ENCODE results near the gene FADS2.

The FADS2 gene

DNA sequence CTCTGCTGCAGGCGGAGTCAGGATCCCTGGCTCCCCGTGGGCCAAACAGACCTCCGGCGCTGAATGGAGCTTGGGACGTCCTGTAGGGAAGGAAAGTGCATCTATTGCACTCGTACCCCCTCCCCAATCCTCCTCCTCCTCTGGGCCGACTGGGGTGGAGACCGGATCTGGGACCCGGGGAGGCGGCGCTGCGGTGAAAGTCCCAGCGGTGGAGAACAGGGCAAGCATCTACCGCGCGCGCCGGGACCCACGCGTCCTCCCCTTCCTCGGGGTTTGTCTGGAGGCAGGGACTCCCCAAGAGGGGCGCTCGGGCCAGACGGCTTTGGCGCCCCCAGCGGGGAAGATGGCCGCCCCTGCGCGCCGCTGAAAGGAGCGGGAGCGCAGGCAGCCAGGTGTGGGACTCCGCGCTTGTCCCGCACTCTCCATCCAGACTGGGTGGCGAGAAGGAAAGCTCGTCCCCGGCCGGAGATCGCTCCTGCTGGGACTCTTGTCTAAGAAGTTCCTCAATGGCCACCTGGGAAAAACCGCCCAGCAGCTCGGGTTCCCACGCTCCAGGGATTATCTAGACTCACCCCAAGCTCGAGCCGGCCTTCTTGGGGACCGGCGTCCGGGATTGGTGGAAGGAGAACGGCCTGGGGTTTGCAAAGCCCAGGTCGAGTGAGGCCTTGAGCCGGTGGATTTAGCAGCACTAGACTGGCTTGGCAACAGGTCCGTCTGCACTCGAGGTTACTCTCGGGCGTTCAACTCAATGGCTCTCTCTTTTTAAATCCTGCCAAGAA lies 718 bp downstream of the FADS2 start:
- DNase-seq: peak; percentile 16 to 52

DNA sequence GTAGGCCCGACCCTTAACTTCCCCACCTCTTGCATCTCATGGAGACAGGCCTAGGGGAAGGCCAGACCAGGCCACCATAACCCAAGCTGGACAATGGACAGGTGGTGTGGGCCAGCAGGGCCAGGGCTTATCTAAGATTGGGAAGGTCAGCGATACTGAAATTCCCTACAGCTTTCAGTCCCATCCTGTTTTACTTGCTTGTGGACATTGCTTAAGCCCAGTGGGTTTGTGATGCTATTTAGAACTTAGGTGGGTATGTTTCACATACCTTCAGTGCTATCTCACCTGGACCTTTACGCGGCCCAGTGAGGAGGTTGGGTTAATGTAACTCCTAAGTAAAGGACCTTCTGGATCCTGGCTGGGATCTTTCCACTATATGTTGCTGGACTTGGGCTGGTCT lies 1.7 kb downstream of the FADS2 start:
- DNase-seq: no peak

DNA sequence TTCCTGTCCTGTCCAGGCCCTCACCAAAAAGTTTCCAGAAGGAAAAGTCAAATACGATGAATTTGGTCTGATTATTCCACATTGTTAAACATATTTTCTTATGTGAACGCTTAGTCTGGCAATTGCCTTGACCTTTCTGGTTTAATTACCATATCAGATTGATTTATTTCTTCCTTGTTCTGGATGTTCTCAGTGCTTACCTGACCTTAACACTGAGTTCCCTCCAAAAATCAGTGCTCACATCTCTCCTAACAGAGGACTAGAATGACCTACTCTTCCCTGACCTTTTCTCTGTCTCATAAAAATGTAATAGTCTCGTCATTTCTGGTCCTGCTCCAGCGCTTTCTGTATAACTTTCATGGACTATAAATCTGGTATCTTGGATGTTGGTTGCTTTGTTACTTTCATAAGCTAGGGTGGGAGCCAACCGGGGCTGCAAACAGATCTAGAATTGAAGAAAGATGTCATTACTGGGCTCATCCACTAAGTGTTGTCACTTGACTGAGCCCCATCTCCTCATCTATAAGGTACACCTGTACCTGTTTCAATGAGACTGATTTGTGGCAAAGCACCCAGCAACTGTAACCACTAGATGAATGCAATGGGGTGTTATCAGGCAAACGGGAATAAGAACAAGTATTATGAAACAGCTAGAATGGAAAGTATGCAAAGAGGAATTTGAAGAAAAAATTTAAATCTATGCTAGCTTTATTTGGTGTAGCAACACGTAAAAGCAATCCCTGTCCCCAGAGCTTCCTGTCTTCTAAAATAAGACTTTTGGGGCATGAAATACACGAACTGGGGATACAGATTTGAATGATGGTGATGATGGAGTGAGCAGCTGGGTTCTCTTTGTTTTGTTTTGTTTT lies 2.4 kb downstream of the FADS2 start:
- DNase-seq: no peak

DNA sequence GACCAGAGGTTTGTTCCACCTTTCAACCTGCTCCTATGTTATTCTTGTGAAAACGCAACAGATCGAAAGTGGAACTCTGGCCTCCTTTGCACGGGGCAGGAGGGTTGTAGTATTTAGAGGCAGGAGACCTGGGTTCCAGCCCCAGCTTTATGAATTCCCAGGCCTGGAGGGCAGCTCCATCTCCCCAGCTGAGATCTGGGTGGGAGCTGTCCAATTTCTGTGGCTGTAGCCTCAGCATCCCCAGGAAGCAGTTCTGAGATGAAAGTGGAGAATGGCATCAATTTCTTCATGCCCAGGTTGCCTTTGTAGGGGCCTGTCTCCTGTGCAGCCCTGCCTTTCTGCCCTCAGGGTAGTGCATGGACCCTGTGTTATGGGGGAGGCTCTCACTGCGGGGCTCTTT lies 4.1 kb downstream of the FADS2 start:
- DNase-seq: no peak

DNA sequence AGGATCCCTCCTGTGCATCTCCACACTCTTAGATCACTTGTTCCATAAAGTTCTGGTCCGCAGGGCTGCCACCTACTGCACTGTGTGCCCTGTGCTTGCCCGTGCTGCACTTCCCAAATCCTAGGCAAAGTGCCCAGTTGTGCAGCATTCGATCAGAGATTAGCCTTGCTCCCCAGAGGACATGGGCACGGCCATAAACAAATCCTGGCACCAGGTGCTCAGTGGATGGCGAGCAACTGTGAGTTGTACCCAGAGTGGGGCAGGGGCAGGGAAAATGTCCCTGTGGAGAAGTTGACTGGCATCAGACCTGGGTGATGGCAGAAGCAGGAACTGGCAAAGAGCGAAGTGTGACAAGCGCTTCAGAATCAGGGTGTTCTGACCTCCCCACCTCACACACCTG lies 4.7 kb downstream of the FADS2 start:
- DNase-seq: no peak

DNA sequence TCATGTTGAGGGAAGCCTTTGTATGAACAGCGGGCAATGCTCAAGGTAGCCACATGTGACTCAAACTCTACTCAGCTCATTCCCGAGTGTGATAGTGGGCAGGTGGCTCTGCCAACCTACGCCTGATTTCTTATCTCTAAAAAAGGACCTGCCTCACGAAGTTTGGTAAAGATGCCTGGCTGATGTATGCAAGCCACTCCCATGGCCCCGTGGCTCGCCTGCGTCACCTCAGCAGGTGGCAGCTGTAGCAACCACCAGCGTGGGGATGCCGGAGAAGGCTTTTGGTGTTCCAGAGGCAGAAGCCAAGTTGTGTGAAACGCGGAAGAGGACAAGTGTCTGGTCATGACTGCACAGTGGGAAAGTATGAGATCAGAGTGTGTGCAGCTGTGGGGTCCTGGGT lies 5.4 kb downstream of the FADS2 start:
- DNase-seq: no peak

DNA sequence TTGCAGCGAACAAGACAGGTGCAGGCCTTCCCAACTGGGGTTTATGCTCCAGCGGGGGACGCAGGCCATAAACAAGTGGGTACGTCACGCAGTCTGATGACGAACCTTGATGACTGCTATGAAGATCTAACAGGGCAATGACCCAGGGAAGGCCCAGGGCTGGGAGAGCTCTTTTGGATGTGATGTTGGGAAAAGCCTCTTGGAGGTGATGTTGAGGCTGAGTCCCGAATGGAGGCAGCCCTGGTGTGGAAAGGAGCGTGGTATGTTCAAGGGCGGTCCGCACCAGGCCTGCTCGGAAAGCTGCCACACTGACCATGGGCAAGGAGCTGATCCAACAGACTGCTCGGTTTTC lies 5.8 kb downstream of the FADS2 start:
- DNase-seq: no peak

DNA sequence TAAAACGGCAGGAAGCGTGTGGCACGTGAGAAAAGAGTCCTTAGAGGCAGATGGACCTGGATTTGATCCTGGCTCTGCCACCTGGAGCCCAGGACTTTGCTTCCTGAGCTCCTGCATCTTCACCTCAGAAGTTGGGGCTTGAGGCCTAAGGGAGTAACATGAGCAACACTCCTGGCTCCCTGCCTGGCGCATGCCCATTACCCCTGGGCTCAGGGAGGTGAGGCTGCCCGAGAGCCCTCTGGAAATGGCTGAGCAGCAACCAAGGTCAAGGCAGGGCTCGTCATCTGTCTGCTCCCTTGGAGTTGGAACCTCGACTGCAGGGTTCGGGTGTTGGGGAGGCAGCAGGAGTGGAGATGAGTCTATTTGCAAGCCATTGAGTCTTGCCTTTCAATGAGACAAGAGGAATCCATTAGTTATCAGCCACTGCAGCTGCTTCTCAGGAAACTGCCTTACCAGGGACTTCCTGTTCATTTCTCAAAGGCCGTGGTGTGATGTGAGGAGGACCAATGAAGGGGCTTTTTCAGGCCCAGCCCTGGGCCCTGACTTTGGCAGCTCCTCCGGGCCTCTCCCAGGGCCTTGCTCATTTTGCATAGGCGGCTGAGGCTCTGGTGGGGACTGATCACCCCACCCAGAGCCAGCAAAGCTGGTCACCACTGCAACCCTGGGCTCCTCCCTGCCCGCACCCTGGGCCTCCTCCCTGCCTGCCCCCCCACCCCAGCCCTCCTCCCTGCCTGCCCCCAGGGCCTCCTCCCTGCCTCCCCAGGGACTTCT lies 6.4 kb downstream of the FADS2 start:
- peak in 1 of 2 experiments; percentile 39 for DNase-seq

DNA sequence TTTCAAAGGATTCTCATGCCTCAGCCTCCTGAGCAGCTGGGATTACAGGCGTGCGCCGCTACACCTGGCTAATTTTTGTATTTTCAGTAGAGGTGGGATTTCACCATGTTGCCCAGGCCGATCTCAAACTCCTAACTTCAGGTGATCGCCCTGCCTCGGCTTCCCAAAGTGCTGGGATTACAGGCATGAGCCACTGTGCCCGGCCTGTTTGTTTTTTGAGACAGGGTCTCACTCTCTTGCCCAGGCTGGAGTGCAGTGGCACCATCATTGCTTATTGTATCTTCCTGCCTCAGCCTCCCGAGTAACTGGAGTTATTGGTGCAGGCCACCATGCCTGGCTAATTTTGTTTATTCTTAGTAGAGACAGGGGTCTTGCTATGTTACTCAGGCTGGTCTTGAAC lies 8.1 kb downstream of the FADS2 start:
- DNase-seq: no peak

DNA sequence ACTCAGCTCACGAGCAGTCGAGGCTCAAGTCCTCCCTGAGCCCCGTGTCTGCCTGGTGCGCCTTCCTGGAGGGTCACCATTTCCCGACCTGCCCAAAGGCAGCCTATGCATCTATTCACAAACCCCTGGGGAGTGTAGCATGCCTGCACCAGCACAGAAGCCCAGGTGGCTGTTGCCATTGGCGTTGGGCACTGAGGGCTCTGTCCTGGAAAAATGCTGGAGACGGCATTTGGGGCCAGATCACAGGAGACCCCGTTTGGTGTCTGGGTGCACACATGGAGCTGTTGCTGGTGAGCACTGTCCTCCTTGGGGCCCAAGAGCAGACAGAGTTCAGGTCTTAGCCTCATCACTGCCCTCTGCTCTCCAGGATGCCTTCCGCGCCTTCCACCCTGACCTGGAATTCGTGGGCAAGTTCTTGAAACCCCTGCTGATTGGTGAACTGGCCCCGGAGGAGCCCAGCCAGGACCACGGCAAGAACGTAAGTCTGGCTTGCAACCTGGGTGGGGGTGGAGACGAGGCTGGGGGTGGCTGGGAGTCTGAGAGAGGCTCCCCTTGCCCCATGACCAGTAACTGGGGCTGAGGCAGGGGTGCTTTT lies 9.4 kb downstream of the FADS2 start:
- DNase-seq: no peak

DNA sequence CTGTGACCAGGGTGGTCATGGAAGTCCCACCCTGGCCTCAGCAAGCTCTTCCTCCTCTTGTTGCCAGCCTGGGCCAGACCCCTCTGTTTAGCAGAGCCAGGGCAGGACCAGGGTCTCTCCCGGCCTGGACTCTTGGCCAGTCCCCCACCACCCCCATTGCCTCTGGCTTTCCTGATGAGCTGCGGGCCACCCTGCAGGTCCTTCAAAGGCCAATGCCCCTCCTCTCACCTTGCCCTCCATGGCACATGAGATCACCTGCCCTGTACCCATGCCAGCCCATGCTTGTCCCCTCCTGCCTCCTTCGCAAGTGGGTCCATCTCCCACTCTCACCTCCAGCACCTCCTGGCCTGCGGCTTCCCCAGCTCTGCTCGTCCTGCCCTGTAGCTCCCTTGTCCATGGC lies 10.4 kb downstream of the FADS2 start:
- no peak for DNase-seq

DNA sequence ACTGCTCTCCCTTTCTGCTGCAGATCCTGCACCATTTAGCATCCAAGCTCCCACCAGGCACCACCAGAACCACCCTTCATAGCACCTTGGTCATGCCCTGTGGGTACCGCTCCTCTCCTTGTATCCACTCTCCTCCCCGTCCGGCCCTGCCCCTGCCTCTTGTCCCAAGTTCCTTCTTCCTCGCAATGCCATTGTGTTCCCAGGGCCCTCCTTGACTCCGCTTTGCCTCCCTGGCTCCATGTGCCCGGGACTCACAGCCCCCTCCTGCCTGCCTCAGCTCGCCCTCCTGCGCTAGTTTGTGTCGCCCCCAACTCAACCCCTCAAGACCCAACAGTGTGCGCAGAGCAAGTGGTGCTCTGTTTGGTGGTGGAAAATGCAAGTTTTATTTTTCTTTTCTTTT lies 10.8 kb downstream of the FADS2 start:
- no peak for DNase-seq

DNA sequence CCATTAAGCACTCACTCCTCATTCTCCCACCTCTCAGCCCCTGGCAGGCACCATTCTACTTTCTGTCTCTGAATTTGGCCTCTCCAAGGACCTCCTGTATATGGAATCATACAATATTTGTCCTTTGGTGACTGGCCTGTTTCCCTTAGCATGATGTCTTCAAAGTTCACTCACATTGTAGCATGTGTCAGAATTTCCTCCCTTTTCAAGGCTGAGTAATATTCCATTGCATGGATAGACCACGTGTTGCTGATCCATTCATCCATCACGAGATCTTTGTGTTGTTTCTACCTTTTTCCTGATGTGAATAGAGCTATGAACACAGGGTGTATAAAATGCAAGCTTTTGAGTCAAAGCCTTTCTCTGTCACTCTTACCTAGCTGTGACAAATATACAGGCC lies 11.6 kb downstream of the FADS2 start:
- DNase-seq: no peak

DNA sequence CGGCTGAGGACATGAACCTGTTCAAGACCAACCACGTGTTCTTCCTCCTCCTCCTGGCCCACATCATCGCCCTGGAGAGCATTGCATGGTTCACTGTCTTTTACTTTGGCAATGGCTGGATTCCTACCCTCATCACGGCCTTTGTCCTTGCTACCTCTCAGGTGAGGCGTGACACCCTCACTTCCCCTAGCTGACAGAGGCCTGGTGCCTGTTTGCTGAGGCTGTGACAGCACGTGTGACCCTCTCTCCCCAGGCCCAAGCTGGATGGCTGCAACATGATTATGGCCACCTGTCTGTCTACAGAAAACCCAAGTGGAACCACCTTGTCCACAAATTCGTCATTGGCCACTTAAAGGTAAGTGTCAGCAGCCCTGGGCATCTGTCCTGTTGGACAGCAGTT lies 12.3 kb downstream of the FADS2 start:
- no peak for DNase-seq

DNA sequence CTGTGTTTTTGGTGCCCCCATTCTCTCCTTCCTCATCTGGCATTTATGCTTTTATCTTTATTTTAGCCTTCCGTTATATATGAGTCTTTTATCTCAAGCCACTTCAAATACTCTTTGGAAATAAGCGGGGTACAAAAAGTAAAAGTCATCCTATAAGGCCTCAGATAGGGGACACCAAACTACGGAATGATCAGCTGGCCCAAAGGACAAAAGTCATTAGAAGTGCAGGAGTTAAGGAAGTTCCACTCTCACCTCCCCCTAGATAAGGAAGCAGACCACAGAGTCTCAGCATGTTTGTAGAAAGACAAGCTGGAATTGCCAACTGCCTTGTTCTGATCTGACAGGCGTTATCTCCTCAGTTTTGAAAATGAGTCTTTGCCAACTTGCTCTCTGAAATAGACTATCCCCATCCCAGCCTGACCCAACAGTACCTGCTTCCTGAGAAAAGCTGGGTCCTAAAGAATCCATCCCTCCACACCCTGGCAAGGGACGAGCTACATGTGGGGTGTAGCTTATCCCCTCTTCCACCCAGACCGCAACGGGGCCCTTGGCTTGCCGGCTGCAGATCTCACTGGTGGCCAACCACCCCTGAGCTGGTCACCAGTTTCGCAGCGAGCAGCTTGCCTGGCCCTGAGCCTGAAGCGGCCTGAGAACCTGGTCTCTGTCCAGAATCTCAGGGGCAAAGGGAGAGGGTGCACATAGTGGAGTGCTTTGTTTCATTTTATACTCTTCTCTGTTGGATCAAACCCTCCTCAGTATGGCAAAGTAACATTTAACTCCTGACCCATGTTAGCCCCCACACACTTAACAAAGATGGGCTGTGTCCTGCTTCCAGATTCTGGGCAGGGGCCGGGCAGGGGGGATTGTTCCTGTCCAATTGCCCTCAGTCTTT lies 13.8 kb downstream of the FADS2 start:
- no peak for DNase-seq

DNA sequence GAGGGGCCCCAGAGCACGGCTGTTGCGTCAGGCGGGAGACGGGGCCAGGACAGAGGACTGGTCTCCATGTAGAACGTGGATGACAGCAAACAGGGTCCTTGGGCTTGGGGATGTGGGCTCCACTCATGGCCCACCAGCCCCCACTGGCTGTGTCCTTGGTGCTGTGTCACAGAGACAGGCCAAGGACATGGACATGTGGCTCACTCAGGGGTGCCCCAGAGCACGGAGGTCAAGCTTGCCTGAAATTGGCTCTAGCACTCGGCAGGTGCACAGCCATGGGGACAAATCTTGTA lies 14.4 kb downstream of the FADS2 start:
- no peak for DNase-seq

DNA sequence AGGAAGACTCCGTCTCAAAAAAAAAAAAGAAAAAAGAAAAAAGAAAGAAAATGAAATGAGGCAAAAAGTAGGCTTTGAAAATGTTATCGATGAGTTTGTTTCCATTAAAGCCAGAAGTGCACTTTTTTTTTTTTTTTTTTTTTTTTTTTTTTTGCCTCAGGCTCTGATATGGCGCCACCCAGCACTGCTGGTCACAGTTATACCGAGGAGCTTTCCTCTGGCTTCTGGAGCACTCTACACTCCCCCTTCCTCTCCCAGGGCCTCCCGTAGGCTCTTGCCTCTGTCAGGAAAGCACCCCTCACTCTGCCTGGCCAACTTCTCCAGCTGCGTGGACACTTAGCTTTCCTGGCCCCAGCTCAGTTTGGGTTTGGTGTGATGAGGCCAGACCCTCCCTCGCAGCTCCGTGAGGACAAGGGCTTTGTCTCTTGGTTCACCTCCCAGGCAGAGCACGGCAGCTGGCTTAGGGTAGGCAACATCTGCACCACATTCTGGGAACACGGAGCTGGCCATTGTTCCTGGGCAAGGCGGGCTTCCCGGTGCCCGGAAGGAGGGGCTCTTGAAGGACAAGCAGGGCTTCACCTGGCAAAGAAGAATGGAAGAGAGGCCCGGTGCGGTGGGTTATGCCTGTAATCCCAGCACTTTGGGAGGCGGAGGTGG lies 16.9 kb downstream of the FADS2 start:
- no peak for DNase-seq

DNA sequence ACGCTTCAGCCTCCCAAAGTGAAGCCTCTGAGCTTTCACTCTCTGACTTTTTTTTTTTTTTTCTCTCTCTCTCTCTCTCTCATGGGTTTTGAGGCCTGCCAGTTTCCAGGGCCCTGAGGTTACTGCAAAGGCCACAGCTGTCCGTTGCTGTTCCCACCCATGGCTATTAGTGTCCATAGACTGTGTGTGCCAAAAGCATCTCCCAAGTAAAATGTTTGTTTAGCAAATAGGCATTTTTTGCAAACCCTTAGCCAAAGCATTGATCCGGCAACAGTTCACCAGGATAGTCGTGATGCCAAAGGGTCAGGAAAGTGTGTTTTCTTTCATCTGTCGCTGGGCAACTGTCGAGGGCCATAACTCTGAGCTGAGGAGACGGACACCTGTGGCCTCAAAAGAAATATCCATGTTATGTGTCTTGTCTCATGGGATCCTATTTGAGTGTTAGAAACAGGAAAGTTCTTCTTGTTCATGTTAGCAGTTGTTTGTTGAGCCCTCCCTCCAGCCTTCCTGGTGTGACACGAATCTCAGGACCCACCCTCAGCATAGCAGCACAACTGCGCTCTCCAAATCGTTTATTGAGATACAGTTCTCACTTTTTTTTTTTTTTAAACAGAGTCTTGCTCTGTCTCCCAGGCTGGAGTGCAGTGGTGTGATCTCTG lies 18.4 kb downstream of the FADS2 start:
- DNase-seq: no peak

DNA sequence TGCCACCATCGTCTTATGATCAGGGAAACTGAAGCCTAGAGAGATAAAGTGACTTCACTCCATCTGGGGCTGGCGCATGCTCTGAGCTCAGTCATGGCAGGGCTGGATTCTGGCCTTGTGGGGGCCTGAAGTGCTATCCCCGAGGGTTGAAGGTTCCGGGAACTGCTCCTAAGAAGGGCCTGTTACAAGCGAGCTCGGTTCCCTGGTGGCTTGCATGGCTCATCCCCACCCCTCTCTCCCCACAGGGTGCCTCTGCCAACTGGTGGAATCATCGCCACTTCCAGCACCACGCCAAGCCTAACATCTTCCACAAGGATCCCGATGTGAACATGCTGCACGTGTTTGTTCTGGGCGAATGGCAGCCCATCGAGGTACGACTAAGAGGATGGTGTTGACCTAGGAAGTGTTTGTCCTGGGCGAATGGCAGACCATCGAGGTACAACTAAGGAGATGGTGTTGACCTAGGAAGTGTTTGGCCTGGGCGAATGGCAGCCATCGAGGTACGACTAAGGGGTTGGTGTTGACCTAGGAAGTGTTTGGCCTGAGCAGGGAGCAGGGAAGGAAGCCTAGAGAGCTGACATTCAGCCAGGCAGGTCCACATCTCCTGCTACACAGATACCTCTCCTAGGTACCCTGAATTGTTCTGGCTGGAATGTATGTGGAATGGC lies 19.9 kb downstream of the FADS2 start:
- no peak for DNase-seq

DNA sequence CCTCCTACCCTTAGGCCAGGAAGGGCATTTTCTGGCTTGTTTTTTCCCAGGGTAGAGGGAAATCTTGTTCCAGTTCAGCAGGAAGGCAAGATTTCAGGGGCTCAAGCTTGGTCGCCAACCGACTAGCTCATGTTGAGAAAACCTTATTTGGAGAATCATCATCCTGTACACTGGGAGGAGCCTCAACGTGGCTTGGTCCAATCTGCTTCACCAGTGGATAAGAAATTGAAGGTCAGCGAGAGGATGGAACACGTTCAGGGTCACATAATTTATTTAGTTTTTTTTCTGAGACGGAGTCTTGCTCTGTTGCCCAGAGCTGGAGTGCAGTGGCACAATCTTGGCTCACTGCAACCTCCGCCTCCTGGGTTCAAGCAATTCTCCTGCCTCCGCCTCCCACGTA lies 20.5 kb downstream of the FADS2 start:
- DNase-seq: no peak

DNA sequence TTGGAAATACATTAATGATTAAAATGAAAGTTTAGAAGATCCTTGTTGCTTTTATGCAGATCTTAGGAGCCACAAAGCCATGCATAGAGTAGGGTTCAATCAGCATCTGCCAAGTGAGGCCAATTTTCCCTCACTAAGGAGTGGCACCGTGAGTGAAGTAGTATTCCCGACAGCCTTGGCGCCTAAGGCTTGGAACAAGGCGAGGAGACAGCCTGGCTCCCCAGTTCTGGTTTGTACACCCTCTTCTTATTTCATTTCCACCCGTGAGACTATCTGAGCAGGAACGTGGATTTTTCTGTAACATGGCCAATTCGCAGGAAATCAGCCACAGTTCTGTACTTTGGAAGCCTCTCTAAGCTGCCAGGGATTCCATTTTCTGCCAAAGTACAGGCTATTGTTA lies 22.6 kb downstream of the FADS2 start:
- no peak for DNase-seq
